Measurements from ENCODE around the gene ITIH3.

ITIH3 gene

GRCh38 chr3:52845157-52845556, 50.6 kb downstream of the ITIH3 start:
- DNase-seq, result no peak

- DNase-seq, result no peak
These were observed 51.3 kb downstream of the ITIH3 start for GRCh38 chr3:52845691-52846431.

DNA sequence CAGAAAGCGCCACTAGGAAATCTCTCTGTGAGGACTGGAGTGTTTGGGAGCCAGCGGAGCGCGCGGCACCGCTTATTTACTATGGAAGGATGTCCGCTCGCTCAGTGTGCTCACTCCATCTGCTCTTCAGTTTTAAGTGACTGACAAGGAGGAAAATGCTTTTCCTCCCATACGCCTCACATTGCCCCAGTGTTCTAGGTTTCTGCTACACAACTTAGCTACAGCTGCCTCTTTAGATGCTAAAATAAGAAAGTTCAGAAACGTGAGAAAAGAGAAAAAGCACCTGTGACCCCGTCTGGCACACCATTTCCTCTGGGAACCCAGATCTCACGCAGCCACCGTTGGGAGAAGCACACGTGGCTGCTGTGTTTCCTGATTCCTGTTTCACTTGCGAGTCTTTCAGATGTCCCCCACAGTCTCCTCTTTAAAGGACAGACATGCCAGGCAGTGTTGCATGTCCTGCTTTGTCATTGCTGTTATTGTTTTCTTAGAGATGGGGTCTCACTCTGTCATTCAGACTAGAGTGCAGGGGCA, 51.9 kb downstream of the ITIH3 start:
- DNase-seq, result no peak

GRCh38 chr3:52847241-52847640, 52.6 kb downstream of the ITIH3 start:
- DNase-seq, result no peak

DNA sequence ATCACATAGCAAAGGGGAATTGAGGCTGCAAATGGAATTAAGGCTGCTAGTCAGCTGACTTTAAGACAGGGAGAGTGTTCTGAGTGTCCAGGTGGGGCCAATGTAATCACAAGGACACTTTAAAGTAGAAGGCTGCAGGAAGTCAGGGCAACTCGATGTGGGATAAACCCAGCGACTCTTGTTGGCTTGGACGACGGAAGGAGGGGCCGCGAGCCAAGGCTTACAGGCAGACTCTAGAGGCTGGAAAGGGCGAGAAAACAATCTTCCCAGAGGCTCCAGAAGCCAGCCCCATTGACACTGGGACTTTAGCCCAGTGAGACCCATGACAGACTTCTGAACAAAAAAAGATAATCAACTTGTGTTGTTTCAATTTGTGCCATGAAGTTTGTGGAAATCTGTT, 53.1 kb downstream of the ITIH3 start:
- DNase-seq, result no peak

- DNase-seq, result no peak
These were observed 54.0 kb downstream of the ITIH3 start for GRCh38 chr3:52848617-52849016.

DNA sequence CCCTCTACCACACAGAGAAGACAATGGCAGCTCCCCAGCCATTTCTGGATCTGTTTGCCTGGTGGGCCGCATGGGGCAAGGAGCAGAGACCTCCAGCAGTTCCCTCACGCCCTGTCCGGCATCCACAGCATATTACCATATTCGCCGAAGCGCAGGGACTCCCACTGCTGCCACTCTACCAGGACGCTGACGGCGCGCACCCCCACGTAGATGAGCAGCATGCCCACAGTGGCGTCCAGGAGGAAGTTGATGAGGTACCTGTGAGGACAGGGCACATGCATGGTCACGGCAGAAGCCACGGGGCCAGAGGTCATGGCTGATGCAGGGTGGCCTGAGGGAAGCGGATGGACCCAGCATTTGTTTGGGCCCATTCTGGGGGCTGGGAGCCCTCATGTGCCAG, 55.1 kb downstream of the ITIH3 start:
- DNase-seq, result no peak

GRCh38 chr3:52851348-52851747, 56.8 kb downstream of the ITIH3 start:
- no peak for DNase-seq

DNA sequence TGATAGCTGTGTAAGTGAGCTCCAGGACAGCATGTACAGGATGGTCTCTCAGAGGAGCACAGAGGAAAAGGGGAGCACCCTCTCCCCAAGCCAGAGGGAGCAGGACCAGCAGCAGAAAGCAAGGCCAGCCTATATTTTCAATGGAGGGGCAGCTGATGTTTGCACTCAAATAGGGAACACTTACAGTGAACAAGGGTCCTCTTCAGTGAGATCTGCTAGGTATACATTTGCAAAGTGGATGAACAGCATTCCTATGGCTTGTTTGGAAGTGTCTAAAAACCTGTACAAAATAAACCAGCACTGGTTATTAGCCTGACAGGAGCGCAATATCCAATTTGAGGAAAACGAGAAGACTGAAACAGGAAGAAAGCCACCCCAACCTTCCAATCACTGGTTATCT, 57.8 kb downstream of the ITIH3 start:
- no peak for DNase-seq

- no peak for DNase-seq
These were observed 59.4 kb downstream of the ITIH3 start for GRCh38 chr3:52854013-52854412.

DNA sequence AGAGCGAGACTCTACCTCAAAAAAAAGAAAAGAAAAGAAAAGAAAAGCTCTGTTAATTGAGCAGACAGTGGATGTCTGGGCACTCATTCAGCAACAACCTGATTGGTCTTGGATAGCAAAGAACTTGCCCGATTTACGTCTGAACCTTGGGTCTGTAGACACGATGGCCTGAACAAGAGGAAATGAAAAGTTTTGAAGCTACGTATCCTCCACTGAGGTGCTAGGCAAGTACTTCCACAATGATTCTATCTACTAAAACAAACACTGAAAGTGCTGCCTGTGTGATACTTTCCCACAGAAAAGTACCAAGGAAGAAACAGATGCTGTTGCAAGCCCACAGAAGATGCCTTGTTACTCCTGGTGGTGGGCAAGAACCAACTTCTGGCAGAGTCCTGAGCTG, 62.1 kb downstream of the ITIH3 start:
- DNase-seq, result no peak

DNA sequence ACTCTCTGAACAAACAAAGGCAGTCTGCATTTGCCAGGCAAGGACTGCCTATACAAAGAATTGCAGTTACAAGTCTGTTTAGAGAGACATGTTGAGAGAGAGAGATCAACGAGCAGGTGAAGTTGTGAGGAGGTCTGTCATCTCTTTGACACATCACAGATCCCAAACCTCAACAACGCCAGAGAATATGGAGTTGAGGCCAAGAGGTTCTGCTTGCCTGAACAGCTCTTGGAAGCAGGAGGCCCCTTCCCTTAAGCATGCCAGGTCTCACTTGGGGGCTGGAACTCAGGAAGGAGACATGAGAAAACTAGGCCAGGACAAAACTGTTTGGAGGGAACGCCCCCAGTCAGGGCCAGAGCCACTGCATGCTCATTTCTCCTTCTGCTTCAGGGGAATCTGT, 62.5 kb downstream of the ITIH3 start:
- no peak for DNase-seq

DNA sequence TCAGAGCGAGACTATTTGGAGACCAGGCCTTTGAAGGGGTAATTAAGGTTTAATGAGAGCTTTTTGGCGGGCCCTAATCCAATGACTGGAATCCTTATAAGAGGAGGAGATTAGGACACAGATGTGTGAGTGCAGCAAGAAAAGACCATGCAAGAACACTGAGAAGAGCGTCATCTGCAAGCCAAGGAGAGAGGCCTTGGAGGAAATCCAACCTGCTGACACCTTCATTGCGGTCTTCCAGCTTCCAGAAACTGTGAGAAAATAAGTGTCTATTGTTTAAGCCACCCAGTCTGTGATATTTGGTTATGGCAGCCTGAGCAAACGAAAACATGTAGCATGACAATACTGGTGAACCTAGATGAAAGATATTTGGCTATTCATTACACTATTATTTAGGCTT, 63.3 kb downstream of the ITIH3 start:
- no peak for DNase-seq

All from activated CD8-positive, alpha-beta memory T cell treated with anti-CD3 and anti-CD28 coated beads for 24 hours (primary cell).